ENCODE data around the gene TSPAN13.

GRCh38 chr7:16801111-16801542 is 47.6 kb downstream of the TSPAN13 start:
- peak; percentile 64 for TF ChIP-seq CTCF (IDR thresholded peaks at IDR 0.05)
- no peak for TF ChIP-seq EZH2 (IDR thresholded peaks at IDR 0.05; ENCODE audit: borderline replicate concordance, insufficient read depth, low read depth, low read length, poor library complexity, severe bottlenecking)

Measured in B cell (primary cell).